22Rv1 (cell line): ENCODE results near the gene TMEM184C.

Experiments used
- CTCF ChIP-seq: fragments of 450-650 bp; IDR thresholded peaks from 2 replicates; pipeline ENCODE4 v1.5.1; 2017; ENCODE audit warnings: mild to moderate bottlenecking
- ZFX ChIP-seq: fragments of 450-650 bp; IDR thresholded peaks from 2 replicates; pipeline ENCODE4 v1.6.1; 2017; ENCODE audit warnings: antibody characterized with exemption, borderline replicate concordance

- TF ChIP-seq CTCF (no peak), ZFX (no peak)
Observed at GRCh38 chr4:147629783-147630730, 12.9 kb downstream of the TMEM184C start.
